Neural crest cell (in vitro differentiated cells): ENCODE results near the gene WRNIP1. TPM values are rescaled to one million over a fixed set of nuclear protein-coding genes. Genes with fewer than 3 reads are reported as not detected.
"Not testable (repeated sequence)": the region's sequence is repeated elsewhere in the genome, so short reads cannot be mapped to it uniquely, and the experiment has no call there.

Experiments
- DNase-seq: peaks from one replicate; pipeline ENCODE4 v3.0.0; 2021; ENCODE audit warnings: low read depth, mixed read lengths, low spot score
- H3K27ac Mint-ChIP-seq: one replicate; pipeline ENCODE4 v1.8.0; 2021; ENCODE audit warnings: mild to moderate bottlenecking, mixed read lengths; ENCODE audit not compliant: unreplicated experiment
- H3K27me3 Mint-ChIP-seq: 2 replicates; pipeline ENCODE4 v1.8.0; 2021; ENCODE audit warnings: low read depth, mild to moderate bottlenecking, mixed read lengths
- H3K36me3 Mint-ChIP-seq: 2 replicates; pipeline ENCODE4 v1.8.0; 2021; ENCODE audit warnings: low read depth, mild to moderate bottlenecking, mixed read lengths
- H3K4me1 Mint-ChIP-seq: 2 replicates; pipeline ENCODE4 v1.8.0; 2021; ENCODE audit warnings: mixed read lengths
- H3K4me3 Mint-ChIP-seq: one replicate; pipeline ENCODE4 v1.8.0; 2021; ENCODE audit warnings: mild to moderate bottlenecking, mixed read lengths
- H3K9me3 Mint-ChIP-seq: 2 replicates; pipeline ENCODE4 v1.8.0; 2021; ENCODE audit warnings: mixed read lengths
- total RNA-seq: library from RNA; stranded (reverse); gene quantifications from 2 replicates; pipeline ENCODE4 v1.2.1, GENCODE V29; 2021
- TF ChIP-seq, protein P1 (sequence below): fragments of 200-600 bp; sonication (generic); conservative IDR thresholded peaks from 2 replicates; pipeline ENCODE4 v1.5.0; 2021; ENCODE audit warnings: antibody characterized with exemption, mild to moderate bottlenecking

WRNIP1 gene
- total RNA-seq, 1 donor from 2014 or later = 46.2 TPM

DNA sequence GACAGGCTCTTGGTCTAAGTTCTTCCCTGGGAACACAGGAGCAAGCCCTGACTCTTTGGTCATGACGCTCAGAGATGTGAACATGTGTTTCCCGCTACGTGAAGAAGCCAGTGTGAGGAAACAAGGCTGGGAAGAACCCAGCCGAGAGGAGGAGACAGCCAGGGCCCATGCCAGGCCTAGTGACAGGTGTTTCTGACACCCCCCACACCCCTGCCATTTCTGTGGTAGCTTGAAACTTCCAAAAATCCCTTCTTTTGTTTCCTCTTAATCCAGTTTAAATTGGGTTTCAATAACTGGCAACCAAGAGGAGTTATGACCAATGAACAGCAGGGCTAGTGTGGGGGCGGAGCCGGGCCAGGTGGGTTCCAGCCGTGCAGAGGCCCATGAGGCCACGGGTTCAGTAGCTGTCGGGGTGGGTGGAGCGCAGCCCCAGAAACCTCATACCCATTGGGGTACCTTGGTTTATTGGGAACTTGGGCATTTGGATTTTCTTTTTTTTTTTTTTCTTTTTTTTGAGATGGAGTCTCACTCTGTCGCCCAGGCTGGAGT lies 33.5 kb downstream of the WRNIP1 start:
- H3K4me3 Mint-ChIP-seq = no peak overlapping the region
- peaks cover 16% of the 10 kb centered on the region for H3K4me1 Mint-ChIP-seq
- no peaks in the 10 kb centered on the region for H3K36me3 Mint-ChIP-seq
- H3K27ac Mint-ChIP-seq = peak overlapping the region; percentile 35
- no peaks in the 10 kb centered on the region for H3K27me3 Mint-ChIP-seq
- TF ChIP-seq, protein P1, sequence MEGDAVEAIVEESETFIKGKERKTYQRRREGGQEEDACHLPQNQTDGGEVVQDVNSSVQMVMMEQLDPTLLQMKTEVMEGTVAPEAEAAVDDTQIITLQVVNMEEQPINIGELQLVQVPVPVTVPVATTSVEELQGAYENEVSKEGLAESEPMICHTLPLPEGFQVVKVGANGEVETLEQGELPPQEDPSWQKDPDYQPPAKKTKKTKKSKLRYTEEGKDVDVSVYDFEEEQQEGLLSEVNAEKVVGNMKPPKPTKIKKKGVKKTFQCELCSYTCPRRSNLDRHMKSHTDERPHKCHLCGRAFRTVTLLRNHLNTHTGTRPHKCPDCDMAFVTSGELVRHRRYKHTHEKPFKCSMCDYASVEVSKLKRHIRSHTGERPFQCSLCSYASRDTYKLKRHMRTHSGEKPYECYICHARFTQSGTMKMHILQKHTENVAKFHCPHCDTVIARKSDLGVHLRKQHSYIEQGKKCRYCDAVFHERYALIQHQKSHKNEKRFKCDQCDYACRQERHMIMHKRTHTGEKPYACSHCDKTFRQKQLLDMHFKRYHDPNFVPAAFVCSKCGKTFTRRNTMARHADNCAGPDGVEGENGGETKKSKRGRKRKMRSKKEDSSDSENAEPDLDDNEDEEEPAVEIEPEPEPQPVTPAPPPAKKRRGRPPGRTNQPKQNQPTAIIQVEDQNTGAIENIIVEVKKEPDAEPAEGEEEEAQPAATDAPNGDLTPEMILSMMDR = no peak
- DNase-seq = no peak
- no peaks in the 10 kb centered on the region for H3K9me3 Mint-ChIP-seq

DNA sequence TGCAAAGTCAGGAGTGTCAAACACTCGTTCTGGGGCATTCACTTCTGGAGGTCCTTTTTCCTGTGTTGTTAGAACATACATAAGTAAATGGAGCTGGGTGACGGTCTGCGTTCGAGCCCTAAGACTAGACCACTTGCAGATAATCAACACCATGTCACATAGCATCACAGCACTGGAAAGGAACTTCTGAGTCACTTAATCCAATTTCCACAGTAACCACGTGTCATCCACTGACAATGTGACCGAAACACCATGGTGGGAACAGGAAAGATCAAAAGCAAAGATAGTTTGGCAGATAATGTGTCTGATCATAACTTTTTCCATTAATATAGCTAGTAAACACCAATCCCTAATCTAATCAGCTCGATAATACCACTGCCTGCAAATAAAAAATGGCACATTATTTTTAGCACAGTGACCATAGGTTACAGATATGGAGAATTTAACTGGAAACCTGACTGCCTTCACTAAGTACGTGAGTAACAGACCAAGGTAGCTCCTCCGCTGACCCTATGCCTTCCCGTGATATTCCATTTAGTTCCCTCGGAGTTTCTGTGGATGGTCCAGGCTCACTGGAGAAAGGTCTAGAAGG lies 34.8 kb downstream of the WRNIP1 start:
- H3K36me3 Mint-ChIP-seq = no peaks in the 10 kb centered on the region
- H3K4me3 Mint-ChIP-seq = no peak overlapping the region
- TF ChIP-seq, protein P1 = no peak
- peak overlapping the region; percentile 8 for H3K27ac Mint-ChIP-seq
- H3K4me1 Mint-ChIP-seq = peaks cover 16% of the 10 kb centered on the region
- no peaks in the 10 kb centered on the region for H3K27me3 Mint-ChIP-seq
- H3K9me3 Mint-ChIP-seq = no peaks in the 10 kb centered on the region
- DNase-seq = no peak

DNA sequence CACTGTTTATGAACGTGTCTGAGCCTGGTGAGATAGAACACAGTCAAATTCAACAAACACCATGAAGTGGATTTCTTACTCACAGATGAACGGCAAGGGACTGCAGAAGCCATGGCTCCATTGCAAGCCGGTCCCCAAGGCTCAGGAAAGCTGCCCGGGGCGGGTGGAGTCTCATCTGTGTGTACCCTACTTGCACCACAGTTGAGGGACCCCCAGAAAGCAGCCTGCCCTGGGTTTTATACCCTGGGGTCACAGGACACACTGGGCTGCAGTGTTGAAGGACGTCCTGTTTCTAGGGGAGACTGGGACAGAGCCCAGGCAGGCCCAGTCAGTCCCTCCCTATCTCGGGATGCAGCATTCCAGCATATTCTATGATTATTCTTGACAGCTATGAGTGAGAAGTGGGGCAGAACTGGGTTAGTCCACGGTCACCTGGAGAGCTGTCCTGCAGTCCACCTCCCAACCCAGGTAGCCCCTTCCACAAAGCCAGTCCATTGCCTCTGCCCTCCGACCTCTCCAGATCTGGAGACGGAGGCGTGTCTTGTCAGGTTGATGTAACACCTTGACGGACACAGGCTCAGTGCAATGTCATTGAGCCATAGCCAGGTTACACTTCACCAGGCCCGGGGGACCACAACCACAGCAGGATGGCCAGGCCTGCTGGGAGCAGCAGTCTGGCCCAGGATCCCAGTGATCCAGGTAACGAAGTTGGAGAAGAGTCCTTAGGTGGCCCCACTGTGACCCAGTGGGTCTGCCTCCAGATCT lies 35.5 kb downstream of the WRNIP1 start:
- TF ChIP-seq, protein P1 = no peak
- Mint-ChIP-seq H3K27ac (peak overlapping the region; percentile 35), H3K36me3 (no peaks in the 10 kb centered on the region), H3K27me3 (no peaks in the 10 kb centered on the region), H3K9me3 (no peaks in the 10 kb centered on the region), H3K4me1 (peaks cover 14% of the 10 kb centered on the region), H3K4me3 (no peak overlapping the region)
- DNase-seq = no peak

DNA sequence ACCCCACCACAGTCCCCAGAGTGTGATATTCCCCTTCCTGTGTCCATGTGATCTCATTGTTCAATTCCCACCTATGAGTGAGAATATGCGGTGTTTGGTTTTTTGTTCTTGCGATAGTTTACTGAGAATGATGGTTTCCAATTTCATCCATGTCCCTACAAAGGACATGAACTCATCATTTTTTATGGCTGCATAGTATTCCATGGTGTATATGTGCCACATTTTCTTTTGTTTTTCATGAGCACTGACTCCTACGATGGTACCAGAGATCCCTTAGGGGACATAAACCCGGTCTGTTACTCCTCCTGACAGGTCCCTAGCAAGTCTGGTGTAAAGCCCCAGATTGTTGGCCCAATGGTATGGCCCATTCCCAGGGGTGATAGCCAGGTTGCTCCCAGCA lies 36.5 kb downstream of the WRNIP1 start:
- H3K27me3 Mint-ChIP-seq, H3K9me3 Mint-ChIP-seq, H3K27ac Mint-ChIP-seq, DNase-seq, H3K4me3 Mint-ChIP-seq, H3K36me3 Mint-ChIP-seq: not testable (repeated sequence)
- peaks cover 18% of the 10 kb centered on the region for H3K4me1 Mint-ChIP-seq

DNA sequence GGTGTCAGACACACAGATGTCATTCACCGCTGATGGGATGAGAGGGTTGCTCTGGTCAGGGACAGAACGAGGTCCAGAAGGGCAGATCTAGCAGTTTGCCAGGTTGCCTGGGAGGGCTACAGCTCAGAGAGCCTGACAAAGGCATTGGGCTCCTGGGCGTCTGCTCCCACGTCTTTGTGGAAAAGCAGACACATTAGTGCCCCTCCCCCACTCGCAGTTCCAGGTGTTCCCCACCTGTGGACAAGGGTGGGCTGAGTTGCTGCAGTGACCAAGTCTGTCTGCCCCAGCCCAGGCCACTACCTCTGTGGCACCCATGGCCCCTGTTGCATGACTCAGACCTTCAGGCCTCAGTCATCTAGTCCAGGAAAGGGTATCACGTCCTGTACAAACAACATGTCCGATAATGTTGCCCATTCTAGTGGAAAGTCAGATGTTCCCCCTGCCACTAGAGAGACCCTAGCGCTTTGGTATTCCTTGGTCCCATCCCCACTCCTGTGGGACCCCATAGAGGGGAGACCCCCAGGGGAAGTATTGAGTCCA lies 37.4 kb downstream of the WRNIP1 start:
- Mint-ChIP-seq H3K27me3 (no peaks in the 10 kb centered on the region), H3K4me1 (peaks cover 25% of the 10 kb centered on the region), H3K36me3 (no peaks in the 10 kb centered on the region), H3K9me3 (no peaks in the 10 kb centered on the region), H3K27ac (no peak overlapping the region), H3K4me3 (no peak overlapping the region)
- TF ChIP-seq, protein P1 = no peak
- DNase-seq = no peak
